GM19452 (cell line): ENCODE results near the gene ANTKMT.

Source experiments
- ATAC-seq: cut with Tn5 transposase; IDR thresholded peaks from one replicate; pipeline ENCODE4 v1.9.1; 2021; ENCODE audit not compliant: unreplicated experiment

Gene ANTKMT

DNA sequence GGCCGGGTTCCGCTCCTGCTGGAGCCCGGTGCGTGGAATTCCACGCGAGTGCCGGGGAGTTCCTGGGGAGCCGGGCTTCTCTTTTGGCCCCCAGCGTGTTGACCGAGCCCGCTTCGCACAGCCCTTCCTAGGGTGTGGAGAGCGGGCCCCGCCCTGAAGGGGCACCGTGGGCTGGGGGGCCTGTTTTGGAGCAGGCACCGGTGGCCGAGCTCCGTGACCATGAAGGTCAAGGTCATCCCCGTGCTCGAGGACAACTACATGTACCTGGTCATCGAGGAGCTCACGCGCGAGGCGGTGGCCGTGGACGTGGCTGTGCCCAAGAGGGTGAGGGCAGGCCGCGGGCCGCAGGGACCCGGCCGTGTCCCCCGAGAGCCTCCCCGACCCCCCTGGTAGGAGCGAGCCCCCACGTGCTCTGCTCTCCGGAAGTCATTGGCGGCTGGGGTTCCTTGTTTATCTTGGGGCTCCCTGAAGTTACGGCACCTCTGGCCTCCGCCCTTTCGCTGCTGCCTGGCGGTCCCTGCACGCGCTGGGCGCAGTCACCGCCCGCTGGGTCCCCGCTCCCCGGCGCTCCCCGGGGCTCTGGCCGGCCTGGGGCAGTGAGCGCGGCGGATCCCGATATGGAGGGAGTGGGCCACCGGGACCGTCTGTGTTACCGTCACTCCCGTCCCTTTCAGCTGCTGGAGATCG lies 6.5 kb downstream of the ANTKMT start:
- ATAC-seq: peak; percentile 3

DNA sequence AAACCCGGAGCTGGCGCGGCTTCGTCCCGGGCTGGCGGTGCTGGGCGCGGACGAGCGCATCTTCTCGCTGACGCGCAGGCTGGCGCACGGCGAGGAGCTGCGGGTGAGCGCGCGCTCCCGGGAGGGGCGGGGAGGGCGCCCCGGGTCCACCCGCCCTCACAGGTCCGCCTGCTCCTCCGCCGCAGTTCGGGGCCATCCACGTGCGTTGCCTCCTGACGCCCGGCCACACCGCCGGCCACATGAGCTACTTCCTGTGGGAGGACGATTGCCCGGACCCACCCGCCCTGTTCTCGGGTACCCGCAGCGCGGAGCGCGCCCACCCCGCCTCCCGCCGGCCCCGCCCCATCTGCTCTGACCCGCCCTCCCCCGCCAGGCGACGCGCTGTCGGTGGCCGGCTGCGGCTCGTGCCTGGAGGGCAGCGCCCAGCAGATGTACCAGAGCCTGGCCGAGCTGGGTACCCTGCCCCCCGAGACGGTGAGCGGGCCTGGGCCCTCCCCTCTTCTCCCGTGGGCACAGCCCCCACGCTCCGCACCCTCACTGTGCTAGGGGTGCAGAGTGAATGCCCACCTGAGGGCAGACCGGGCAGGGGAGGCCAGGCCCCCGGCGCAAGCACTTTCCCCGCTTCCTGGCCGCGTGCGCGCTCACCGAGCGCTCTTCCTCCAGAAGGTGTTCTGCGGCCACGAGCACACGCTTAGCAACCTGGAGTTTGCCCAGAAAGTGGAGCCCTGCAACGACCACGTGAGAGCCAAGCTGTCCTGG lies 7.4 kb downstream of the ANTKMT start:
- ATAC-seq: no peak

DNA sequence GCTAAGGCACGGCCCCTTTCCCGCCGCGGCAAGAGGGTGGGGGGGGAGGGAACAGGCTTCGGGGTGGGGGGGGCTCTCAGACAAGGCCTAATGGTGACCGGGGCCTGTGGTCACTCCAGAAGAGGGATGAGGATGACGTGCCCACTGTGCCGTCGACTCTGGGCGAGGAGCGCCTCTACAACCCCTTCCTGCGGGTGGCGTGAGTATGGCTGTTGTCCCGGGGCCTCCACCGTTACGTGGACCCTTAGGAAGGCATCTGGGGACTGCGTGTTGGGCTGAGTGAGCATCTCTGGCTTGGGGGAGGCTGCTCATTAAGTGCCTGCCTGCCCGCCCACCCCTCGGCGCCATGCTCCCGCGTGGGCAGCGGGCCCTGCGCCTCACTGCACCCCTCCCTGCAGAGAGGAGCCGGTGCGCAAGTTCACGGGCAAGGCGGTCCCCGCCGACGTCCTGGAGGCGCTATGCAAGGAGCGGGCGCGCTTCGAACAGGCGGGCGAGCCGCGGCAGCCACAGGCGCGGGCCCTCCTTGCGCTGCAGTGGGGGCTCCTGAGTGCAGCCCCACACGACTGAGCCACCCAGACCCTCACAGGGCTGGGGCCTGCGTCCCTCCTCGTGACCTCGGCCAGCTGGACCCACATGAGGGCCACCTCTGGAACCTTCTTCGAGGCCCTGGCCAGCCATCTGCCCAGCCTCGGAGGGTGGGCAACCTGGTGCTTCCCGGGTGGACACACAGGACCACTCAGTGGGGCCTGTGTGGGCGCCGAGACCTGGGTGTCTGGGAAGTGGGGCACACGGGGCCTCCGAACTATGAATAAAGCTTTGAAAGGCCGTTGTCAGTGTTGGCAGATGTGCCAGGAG lies 8.2 kb downstream of the ANTKMT start:
- no peak for ATAC-seq

DNA sequence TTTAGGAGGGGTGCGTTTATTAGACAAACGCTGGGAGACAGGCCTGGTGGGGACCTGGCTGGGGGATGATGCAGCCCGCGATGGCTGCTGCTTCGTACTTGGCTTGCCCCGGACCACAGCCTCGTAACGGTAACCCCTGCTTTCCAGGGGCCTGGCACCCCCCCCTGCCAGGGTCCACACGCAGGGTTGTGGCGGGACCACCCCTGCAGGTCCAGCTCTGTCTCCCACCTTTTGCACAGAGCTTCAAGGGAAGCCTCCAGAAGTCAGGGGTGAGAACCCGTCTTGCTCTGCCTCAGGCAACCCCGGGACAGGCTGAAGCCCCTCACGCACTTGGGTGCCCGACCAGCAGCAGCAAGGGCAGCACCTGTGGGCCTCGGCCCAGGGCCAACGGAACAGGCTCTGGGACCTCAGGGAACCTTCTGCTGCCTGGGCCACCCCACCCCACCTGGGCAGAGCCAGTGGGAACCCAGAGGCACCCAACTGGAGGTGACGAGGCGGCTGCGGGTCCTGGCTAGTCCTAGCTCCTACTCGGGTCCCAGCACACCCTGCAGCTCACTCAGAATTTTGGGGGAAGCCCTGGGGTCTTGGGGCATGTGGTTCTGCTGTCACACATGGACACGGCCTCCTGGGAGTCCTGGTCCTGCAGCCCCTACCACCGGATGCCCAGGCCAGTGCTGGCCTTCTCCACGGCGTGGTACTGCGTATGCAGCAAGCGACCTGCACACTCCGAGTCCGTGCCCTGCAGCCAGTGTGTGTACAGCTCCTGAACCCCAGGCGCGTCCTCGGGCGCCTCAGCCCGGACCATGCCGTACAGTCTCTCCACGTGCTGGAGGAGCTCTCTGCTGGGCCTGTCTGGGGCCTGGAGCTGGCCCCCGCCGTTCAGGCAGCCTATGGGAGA lies 9.1 kb downstream of the ANTKMT start:
- no peak for ATAC-seq

DNA sequence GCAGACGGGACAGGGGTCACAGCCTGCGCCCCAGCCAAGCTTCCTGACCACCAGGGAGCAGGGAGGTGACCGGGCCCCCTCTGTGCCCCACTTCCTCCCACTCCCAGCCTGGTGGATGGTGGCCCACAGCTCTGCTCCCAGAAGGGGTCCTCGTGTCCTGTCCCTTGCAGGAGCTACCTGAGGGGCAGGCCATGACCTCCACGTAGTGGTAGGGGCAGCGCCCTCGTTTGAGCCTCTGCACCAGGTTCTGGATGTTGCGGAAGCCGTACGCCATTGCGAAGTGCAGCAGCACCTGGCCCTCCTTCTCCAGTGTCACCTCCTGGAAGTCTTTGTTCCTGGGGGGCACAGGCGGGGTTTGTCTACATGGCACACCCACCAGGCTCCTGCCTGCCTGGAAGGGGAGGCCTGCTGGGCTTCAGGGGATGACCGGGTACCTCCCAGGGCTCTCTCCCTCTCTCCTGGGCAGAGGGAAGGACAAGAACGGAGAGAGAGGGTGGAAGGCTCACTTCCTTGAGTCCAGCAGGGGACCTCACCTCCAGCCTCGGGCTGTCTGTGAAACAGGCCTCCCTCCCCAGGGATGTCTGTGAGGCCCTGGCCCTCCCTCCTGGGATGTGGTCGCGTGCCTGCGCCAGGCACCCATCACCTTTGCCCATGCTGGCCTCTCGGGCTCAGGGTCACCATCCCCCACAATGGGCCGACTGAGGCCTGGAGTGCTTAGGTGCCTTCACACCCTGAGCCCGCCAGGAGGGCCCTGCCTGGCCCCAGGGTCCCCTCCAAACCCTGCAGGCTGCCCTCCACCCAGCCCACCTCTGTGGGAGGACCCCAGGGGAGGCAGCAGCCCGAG lies 9.9 kb downstream of the ANTKMT start:
- ATAC-seq: no peak

DNA sequence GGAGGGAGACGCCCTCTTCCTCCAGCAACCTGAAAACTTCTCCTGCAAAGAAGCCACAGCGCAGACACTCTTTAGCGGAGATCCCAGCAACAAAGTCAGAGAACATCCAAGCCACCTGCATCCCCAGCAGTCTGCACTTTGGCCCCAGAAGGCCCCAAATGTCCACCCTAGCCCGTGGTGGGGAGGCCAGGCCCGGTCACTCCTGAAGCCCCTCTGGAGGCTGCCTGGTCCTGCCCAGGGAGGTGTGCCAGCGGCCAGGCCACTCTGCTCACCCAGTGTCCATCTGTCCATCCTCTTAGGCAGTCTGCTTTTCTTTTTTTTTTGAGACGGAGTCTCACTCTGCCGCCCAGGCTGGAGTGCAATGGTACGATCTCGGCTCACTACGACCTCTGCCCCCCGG lies 11.4 kb downstream of the ANTKMT start:
- no peak for ATAC-seq

DNA sequence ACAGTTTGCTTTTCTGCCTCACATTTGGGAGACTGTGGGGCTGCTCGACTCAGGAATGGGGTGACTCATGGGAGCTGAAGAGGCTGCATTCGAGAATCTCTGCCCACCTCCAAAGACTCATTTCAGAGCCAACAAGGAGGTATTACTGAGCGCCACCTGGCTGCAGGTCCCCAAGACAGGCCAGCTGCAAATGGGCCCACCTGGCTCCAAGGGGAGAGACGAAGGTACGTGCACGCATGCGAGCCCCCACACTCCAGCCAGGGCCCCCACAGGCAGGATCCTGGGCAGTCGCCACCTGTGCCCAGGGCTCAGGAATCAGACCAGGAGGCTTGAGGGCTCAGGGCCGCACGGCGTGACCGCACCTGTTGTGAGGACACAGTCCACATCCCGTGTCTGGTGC lies 12.0 kb downstream of the ANTKMT start:
- no peak for ATAC-seq

DNA sequence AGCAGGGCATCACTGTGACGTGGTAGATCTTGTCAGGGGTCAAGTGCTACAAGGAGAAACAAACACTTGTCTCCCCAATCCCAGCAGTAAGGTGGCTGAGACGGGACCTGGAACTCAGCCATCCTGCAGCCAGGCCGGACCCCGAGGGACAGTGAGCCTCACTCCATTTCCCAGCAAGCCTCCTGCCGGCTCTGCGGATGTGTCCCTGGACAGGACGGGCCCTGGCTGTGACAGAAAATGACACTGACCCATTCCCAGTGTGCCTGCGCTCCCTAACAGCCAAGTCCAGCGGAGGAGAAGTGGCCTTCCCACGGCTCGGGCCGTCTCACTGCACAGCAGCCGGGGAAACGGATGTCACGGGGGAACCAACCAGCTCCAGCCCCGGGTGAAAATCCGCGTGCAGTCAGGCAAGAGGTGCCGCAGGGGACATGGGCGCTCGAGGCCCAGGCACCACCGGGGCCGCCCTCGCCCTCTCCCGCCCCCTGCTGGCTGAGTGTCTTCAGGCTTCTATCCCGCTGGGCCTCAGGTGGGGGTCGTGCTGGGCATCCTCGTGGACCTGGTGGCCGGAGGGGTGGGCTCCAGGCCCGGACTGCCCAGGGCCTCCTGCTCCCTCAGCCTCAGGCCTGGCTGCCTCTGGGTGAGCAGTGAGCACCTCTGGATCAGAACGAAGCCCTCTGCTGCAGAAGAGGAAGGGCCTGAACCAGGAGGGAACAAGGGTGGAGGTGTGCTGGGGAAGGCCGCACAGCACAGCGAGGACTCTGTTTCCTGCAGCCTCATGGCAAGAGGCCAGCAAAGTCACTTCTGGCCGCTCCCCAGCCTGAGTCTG lies 12.6 kb downstream of the ANTKMT start:
- ATAC-seq: no peak

DNA sequence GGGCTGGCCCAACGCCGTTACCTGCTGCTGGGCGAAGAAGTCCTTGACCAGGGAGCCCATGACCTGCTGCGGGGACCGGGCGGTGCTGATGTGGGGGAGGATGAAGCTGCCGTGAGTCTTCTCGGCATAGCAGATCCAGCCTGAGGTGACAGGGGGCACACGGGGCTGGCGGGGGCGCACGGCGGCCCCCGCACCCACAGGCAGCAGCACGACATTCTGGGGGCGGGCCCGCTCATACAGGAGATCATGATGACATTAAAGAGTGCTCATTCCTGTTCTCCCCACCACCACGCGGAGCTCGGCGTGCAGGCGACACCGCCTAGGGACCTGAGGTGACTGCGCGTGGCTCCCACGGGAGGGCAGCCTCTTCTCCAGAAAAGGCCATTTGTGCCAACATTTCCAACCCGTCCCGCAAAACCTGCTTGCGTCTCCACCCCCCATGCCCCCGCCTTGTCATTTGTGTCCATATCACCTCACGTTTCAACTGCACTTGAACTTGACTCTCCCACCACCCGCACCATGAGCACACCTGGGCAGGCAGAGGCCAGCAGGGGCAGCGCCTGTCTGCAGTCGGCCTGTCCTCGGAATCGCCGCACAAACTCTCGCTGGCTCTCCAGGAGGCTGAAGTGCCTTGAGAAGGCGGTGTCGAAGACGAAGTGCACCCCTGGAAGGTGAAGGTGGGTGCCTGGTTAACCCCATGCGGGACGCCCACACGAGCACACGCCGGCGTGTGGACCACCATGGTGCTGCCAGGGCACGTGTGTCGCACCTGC lies 13.4 kb downstream of the ANTKMT start:
- no peak for ATAC-seq

DNA sequence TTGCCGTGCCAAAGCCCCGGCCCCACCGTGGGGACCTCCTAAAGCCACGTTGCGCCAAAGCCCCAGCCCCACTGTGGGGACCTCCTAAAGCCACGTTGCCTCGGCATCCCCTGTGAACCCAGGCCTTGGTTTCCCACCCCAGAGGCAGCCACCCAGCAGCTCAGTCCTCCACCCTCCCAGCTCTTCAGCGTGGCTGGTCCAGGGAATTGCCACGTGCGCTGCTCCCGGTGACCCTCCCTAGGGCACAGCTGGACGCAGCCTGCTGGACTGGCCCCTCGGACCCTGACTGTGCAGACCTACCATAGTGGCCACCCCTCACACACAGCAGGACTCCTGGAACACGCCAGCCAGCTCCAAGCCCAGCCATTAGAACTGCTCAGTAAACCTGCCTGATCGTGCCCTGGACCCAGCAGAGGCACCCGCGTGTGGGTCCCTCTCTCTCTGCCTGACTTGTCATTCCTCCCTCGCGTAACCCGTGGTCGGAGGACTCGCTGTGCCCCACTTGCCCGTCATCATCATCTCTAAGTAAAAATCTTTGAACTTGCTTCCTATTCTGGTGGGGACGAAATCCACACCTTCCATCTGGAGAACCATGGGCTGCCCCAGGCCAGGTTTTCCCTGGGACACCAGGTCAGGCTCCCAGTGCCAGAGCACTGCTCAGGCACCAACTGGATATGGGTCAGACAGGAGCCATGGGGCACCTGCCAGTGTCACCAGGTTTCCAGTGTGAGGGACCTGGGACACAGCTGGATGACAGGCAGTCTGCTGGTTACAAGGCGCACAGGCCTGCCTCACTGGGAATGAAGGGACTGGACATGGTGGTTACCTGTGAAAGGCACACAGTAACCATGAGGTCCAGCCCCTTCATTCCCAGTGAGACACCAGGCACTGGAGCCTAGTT lies 14.3 kb downstream of the ANTKMT start:
- ATAC-seq: no peak

DNA sequence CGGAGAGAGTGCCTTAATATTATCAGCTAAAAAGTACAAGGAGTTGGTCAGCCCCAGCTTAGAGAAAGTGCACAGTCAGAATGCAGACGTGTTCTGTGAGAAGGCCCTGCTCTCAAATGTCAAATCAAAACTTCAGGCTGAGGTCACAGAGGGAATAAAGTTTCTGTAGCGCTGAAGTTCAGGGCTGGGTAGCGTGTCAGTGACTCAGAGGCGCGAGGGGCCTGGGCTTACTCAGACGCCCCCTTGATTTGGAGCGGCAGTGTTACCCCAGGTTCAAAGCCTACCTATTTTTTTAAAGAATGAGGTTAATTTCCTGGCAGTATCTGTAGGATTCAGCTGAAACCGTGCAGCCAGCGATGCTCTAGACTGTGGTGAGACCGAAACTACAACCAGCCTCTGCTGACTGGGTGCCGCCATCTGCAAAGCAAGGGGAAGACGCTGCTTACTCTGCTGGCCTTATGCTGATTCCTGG lies 15.1 kb downstream of the ANTKMT start:
- no peak for ATAC-seq

DNA sequence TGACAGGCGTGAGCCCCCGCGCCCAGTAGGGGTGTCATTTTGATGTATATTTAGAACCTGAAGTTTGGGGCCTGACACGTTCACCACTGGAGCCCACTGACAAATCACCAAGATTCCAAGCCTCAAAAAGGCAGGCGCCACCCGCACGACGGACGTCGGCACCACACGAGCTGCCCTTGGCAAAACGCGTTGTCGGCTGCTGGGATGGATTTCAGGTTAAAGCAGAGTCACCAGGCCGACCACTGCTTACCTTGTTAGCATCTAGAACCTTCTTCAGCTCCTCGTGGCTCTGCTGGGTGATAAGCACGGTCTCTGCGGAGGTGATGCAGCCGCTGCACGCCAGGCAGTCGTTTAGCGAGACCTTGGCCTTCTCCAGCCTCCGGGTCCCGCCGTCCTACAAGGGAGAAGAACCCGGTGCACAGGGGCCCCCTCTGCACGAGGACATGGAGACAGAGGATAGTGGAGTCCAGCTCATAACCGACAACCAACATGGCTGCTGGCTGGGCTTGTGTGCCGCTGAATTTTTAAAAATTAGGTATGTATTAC lies 16.1 kb downstream of the ANTKMT start:
- ATAC-seq: no peak

DNA sequence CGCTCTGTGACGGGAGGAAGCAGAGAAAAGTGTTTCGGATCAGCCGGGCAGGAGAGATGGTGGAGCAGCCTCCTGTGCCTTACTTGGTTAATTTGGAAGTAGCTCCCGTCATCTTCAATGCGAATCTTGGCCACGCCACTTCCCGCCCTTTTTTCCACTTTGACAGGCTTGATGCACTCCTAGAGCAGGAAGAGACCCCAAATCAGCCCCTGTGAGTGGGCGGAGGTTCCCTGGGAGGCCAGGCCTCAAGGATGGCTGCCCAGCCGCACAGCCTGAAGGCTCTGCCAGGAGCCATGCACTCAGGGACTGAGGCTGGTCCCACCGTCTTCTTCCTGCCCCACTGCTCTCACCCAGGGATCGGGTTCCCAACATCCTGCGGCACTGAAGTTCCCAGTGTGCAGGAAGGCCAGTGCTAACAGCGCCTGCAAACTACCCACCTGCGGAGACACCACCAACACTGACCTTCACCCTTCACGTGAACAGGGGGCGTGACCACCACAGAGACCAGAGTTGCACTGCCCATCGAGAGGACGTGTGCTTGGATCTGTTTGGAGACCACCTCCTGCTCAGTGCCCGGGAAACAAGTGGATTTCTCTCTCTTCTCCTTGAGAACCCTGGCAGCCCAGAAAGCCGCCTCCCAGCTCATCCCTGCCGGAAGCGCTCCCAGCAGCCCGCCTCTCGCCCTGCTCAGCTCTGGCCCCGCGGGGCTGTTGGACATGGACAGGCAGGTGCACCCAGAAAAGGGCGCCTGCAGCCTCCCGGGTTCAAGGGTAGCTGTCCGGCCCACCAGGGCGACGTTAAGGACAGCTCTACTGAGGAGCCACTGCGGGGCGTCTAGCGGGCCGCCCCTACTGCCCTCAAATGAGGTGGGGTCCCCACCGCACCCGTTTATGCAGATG lies 18.9 kb downstream of the ANTKMT start:
- no peak for ATAC-seq

DNA sequence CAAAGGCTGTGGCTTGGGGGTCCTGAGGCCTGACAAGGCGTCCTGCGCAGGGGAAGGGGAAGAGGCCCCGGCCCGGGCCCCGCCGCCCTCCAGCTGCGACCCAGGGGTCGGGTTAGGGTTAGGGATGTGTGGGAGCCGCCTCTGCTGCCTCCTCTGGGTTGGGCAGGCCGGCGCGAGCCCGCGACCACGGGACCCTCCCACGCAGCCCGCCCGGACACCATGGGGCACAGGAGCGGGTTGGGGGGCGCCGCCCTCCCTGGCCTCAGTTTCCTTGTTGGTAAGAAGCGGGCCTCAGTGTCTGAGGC lies 19.5 kb downstream of the ANTKMT start:
- peak; percentile 8 for ATAC-seq

DNA sequence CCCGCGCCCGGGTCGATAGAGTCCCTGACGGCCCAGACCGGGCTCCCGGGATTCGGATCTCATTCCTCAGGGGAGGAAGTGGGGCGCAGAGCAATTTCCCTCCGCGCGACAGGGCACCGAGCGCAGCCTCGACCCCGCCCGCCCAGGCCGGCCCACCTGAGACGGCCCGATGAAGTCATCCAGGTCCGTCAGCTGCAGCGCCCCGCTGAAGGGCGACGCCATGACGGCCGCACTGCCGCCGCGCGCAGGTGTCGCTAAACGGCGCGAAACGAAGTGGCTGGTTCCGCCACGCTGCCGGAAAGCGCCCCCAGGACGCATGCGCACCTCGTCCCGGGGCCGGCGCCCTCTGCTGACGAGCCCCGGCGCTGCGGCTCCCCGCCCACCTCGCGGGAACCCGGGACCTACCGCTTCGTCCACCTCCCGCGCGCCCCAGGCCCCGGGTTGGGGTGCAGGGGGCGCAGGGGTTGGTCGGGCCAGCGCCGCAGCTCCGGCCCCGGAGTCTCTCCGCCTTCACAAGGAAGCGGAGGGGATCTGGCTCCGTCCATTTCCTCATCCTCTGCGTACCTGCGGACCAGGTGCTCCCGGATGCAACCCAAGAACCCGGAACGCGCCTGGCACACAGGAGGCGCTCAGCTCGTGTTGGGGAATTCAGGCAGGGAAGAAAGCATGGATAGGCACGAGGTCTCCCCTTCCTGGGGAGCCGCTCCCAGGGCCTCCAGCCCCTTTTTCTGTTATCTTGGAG lies 20.0 kb downstream of the ANTKMT start, which contains the start of gene CIAO3:
Gene CIAO3 (minus strand): TSS at position 234 of the 742 bp plus-strand sequence. CDS start 12 bp downstream, at position 222.
- peak; percentile 71 for ATAC-seq
